ENCODE measurements around the gene CREB3. TPM values are rescaled to one million over a fixed set of nuclear protein-coding genes. Genes with fewer than 3 reads are reported as not detected.
A peak's percentile ranks its signal among the peaks of the same experiment; 100 is the strongest.

The CREB3 gene
- total RNA-seq, 1 experiment from 2014 or later = 27.3 TPM

- Histone ChIP-seq H2BK120ac (ENCODE audit: low read depth, low read length, poor library complexity, severe bottlenecking) (no peak overlapping the region), H2BK15ac (ENCODE audit: low read depth, low read length) (no peak overlapping the region), H4K91ac (ENCODE audit: insufficient read length, low read depth, low read length) (no peak overlapping the region), H3K23ac (ENCODE audit: insufficient read length, low read depth, low read length) (no peak overlapping the region), H3K27ac (ENCODE audit: insufficient read length, low read depth, low read length) (no peak overlapping the region), H2BK12ac (ENCODE audit: insufficient read length, low read depth, low read length) (no peak overlapping the region), H3K4ac (ENCODE audit: low read depth, low read length) (no peak overlapping the region), H4K8ac (replicated peaks; ENCODE audit: insufficient read length, low read depth, low read length) (no peak overlapping the region), H3K4me2 (ENCODE audit: insufficient read depth, insufficient read length, low read length) (no peak overlapping the region), H3T11ph (ENCODE audit: low read length) (no peak overlapping the region), H4K5ac (ENCODE audit: insufficient read length, low read depth, low read length) (no peak overlapping the region), H3K9ac (ENCODE audit: extremely low read depth, insufficient read length, low read length) (no peak overlapping the region), H2AK5ac (ENCODE audit: insufficient read length, low read length) (no peak overlapping the region), H2BK20ac (ENCODE audit: low read depth, low read length, poor library complexity, severe bottlenecking) (no peak overlapping the region), H2AFZ (ENCODE audit: low read length) (no peak overlapping the region), H3K14ac (ENCODE audit: insufficient read depth, low read length) (no peak overlapping the region), H3K4me1 (ENCODE audit: insufficient read depth, low read length) (no peaks in the 10 kb centered on the region), H3K27me3 (ENCODE audit: insufficient read depth, low read length) (no peaks in the 10 kb centered on the region), H3K56ac (ENCODE audit: insufficient read length, low read depth, low read length) (no peak overlapping the region), H3K23me2 (ENCODE audit: insufficient read length, low read depth, low read length, poor library complexity, severe bottlenecking) (peaks cover 7% of the 10 kb centered on the region), H3K79me2 (ENCODE audit: insufficient read depth, low read length) (no peaks in the 10 kb centered on the region), H3K79me1 (ENCODE audit: insufficient read depth, low read depth, low read length, poor library complexity, severe bottlenecking) (no peaks in the 10 kb centered on the region), H2BK5ac (ENCODE audit: insufficient read length, low read length) (no peak overlapping the region), H4K20me1 (ENCODE audit: control insufficient read depth, insufficient read depth, insufficient read length) (no peaks in the 10 kb centered on the region), H3K18ac (ENCODE audit: insufficient read length, low read depth, low read length) (no peak overlapping the region), H3K9me3 (ENCODE audit: control insufficient read depth, low read depth, low read length) (no peaks in the 10 kb centered on the region)
- no peaks in the 10 kb centered on the region for H3K9me3 Mint-ChIP-seq
- peaks cover 12 to 14% of the 10 kb centered on the region in 2 experiments for H3K4me1 Mint-ChIP-seq
- peak overlapping the region in 1 of 3 experiments; percentile 75; a peak in 1 of 7 replicates for H3K27ac Mint-ChIP-seq
- WGBS (ENCODE audit: extremely low coverage, insufficient read length, low lambda C conversion rate) = no CpG with 5 or more reads among the region's 5 CpGs
- H3K36me3 Mint-ChIP-seq (ENCODE audit: insufficient read depth in 1 of 3, low read depth in 3 of 3) = peaks cover 30 to 68% (median 62%) of the 10 kb centered on the region in 3 experiments; a peak in 6 of 7 replicates
- H3K4me3 Mint-ChIP-seq = no peak overlapping the region
- H3K27me3 Mint-ChIP-seq (ENCODE audit: low read depth) = no peaks in the 10 kb centered on the region; the same call in 1 of the 2 replicates
- peak; percentile 82 for TF ChIP-seq CTCF (conservative IDR thresholded peaks at IDR 0.05)
- DNase-seq = peak; percentile 85
These were observed 3.8 kb downstream of the CREB3 start for GRCh38 chr9:35736201-35736633.

Data from H9 (cell line).